ENCODE data around the gene MACF1.

The MACF1 gene

DNA sequence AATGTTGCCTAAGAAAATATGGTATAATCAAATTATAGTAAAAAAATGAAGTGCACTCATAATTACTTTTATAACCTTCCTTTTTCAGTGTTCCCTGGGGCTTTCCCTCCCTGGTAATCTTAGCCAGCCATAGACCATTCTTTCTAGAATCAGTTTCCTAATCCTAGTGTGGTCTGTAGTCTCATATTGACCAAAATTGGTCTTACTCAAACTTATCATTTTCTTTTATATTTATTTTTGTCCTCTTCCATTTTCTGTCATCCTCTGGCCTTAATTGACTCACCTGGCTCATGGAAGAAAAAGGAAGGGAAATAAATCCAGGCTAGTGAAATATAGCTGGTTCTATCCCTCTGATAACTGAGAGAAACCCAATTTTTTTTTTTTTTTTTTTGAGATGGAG lies 216.0 kb downstream of the MACF1 start:
- Histone ChIP-seq H3K36me3 (ENCODE audit: control insufficient read depth in 1 of 2, insufficient read depth in 2 of 2, low read length in 2 of 2) (peaks cover 4 to 8% of the 10 kb centered on the region in 2 experiments), H4K8ac (ENCODE audit: low read depth, low read length) (no peak overlapping the region), H4K91ac (ENCODE audit: low read depth, low read length) (no peak overlapping the region), H3K4ac (ENCODE audit: low read depth, low read length) (no peak overlapping the region), H3K79me2 (ENCODE audit: control insufficient read depth, insufficient read depth, low read length, poor library complexity) (no peaks in the 10 kb centered on the region), H2AFZ (ENCODE audit: insufficient read depth, low read length, poor library complexity) (no peak overlapping the region), H2BK120ac (ENCODE audit: insufficient read depth, low read length, poor library complexity) (no peak overlapping the region), H3K4me2 (ENCODE audit: low read length) (no peak overlapping the region), H3K23ac (ENCODE audit: low read length) (no peak overlapping the region), H3K9me3 (ENCODE audit: insufficient read depth, low read depth, low read length) (no peaks in the 10 kb centered on the region), H3K27ac (ENCODE audit: low read depth, low read length) (no peak overlapping the region), H3K18ac (ENCODE audit: low read length) (no peak overlapping the region), H2BK5ac (ENCODE audit: low read depth, low read length, poor library complexity) (no peak overlapping the region), H3K79me1 (ENCODE audit: low read length) (no peaks in the 10 kb centered on the region), H2BK12ac (ENCODE audit: low read length) (no peak overlapping the region), H3K14ac (ENCODE audit: low read length) (no peak overlapping the region), H3K4me1 (ENCODE audit: control insufficient read depth in 1 of 2, insufficient read depth in 2 of 2, low read length in 2 of 2) (no peaks in the 10 kb centered on the region), H4K12ac (ENCODE audit: low read depth, low read length) (no peak overlapping the region), H3K4me3 (ENCODE audit: low read depth, low read length) (no peak overlapping the region), H3K9ac (ENCODE audit: low read length) (no peak overlapping the region), H2AK5ac (ENCODE audit: low read length) (no peak overlapping the region), H3K27me3 (ENCODE audit: insufficient read depth, low read length) (no peaks in the 10 kb centered on the region)
- DNase-seq = no peak

- Histone ChIP-seq H3K9ac (ENCODE audit: low read length) (no peak overlapping the region), H4K12ac (ENCODE audit: low read depth, low read length) (no peak overlapping the region), H2AK5ac (ENCODE audit: low read length) (no peak overlapping the region), H2BK120ac (ENCODE audit: insufficient read depth, low read length, poor library complexity) (no peak overlapping the region), H2BK5ac (ENCODE audit: low read depth, low read length, poor library complexity) (no peak overlapping the region), H2BK12ac (ENCODE audit: low read length) (no peak overlapping the region), H3K23ac (ENCODE audit: low read length) (no peak overlapping the region), H3K79me1 (ENCODE audit: low read length) (no peaks in the 10 kb centered on the region), H2AFZ (ENCODE audit: insufficient read depth, low read length, poor library complexity) (no peak overlapping the region), H3K18ac (ENCODE audit: low read length) (no peak overlapping the region), H3K79me2 (ENCODE audit: control insufficient read depth, insufficient read depth, low read length, poor library complexity) (no peaks in the 10 kb centered on the region), H3K4me2 (ENCODE audit: low read length) (no peak overlapping the region), H4K91ac (ENCODE audit: low read depth, low read length) (no peak overlapping the region), H3K4ac (ENCODE audit: low read depth, low read length) (no peak overlapping the region), H3K36me3 (ENCODE audit: control insufficient read depth in 1 of 2, insufficient read depth in 2 of 2, low read length in 2 of 2) (peaks cover 4 to 8% of the 10 kb centered on the region in 2 experiments), H4K8ac (ENCODE audit: low read depth, low read length) (no peak overlapping the region), H3K27me3 (ENCODE audit: insufficient read depth, low read length) (no peaks in the 10 kb centered on the region), H3K4me1 (ENCODE audit: control insufficient read depth in 1 of 2, insufficient read depth in 2 of 2, low read length in 2 of 2) (no peaks in the 10 kb centered on the region), H3K27ac (ENCODE audit: low read depth, low read length) (no peak overlapping the region), H3K14ac (ENCODE audit: low read length) (no peak overlapping the region), H3K4me3 (ENCODE audit: low read depth, low read length) (no peak overlapping the region), H3K9me3 (ENCODE audit: insufficient read depth, low read depth, low read length) (no peaks in the 10 kb centered on the region)
- DNase-seq = no peak
- no CpG with 5 or more reads among the region's 4 CpGs for WGBS (ENCODE audit: extremely low coverage, insufficient coverage, insufficient read length)
These were observed 218.1 kb downstream of the MACF1 start for GRCh38 chr1:39422614-39423013.

DNA sequence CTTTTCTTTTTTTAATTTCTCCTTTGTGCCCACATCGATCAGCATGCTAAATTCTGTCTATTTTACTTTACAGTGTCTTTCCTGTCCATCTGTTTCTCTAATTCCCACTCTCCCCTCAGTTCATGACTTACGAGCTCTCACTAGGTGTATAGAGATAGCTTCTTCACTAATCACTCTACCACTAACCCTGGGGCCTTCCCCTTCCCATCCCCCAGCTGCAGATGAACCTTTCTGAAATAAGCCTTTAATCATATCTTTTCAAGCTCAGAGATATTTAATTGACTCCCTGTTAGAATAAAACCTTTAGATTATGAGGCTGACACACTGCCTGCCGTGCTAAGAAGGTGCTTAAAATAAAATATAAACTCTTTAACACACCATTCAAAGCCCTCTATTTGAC lies 220.7 kb downstream of the MACF1 start:
- no peak overlapping the region for H4K91ac ChIP-seq (ENCODE audit: low read depth, low read length)
- no peak overlapping the region for H3K18ac ChIP-seq (ENCODE audit: low read length)
- no peak overlapping the region for H2AK5ac ChIP-seq (ENCODE audit: low read length)
- no peak overlapping the region for H2BK12ac ChIP-seq (ENCODE audit: low read length)
- no peak overlapping the region for H3K4ac ChIP-seq (ENCODE audit: low read depth, low read length)
- no peaks in the 10 kb centered on the region for H3K9me3 ChIP-seq (ENCODE audit: insufficient read depth, low read depth, low read length)
- no peaks in the 10 kb centered on the region for H3K4me1 ChIP-seq (ENCODE audit: control insufficient read depth in 1 of 2, insufficient read depth in 2 of 2, low read length in 2 of 2)
- no peak overlapping the region for H3K4me2 ChIP-seq (ENCODE audit: low read length)
- no peaks in the 10 kb centered on the region for H3K79me2 ChIP-seq (ENCODE audit: control insufficient read depth, insufficient read depth, low read length, poor library complexity)
- no peak overlapping the region for H4K12ac ChIP-seq (ENCODE audit: low read depth, low read length)
- no peak overlapping the region for H3K23ac ChIP-seq (ENCODE audit: low read length)
- WGBS (ENCODE audit: extremely low coverage, insufficient coverage, insufficient read length) = 100% methylated on average over 1 of the region's 3 CpGs
- H3K36me3 ChIP-seq (ENCODE audit: control insufficient read depth in 1 of 2, insufficient read depth in 2 of 2, low read length in 2 of 2) = peaks cover 8 to 14% of the 10 kb centered on the region in 2 experiments
- H3K14ac ChIP-seq (ENCODE audit: low read length) = no peak overlapping the region
- no peak overlapping the region for H2BK5ac ChIP-seq (ENCODE audit: low read depth, low read length, poor library complexity)
- no peaks in the 10 kb centered on the region for H3K27me3 ChIP-seq (ENCODE audit: insufficient read depth, low read length)
- no peak for DNase-seq
- H3K27ac ChIP-seq (ENCODE audit: low read depth, low read length) = no peak overlapping the region
- no peak overlapping the region for H2BK120ac ChIP-seq (ENCODE audit: insufficient read depth, low read length, poor library complexity)
- no peaks in the 10 kb centered on the region for H3K79me1 ChIP-seq (ENCODE audit: low read length)
- no peak overlapping the region for H3K9ac ChIP-seq (ENCODE audit: low read length)
- no peak overlapping the region for H3K4me3 ChIP-seq (ENCODE audit: low read depth, low read length)
- no peak overlapping the region for H2AFZ ChIP-seq (ENCODE audit: insufficient read depth, low read length, poor library complexity)
- no peak overlapping the region for H4K8ac ChIP-seq (ENCODE audit: low read depth, low read length)

DNA sequence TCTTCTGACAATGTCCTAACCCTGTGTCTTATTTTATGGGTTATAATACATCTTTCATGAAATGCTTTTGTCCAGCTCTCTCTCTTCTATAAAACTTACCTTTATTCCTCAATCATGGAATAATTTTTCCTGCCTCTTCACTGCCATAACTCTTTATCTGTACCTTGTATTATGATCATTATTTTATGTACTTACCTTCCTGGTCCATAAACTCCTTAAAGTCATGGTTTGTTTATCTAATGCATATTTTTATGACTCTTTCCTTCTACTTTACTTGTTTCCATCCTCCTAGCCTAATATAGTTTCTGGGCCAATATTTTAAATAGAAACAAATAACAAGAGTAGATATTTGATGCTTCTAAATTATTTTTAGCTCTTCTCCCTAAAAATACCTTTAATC lies 221.1 kb downstream of the MACF1 start:
- Histone ChIP-seq H3K18ac (ENCODE audit: low read length) (no peak overlapping the region), H3K79me1 (ENCODE audit: low read length) (no peaks in the 10 kb centered on the region), H4K8ac (ENCODE audit: low read depth, low read length) (no peak overlapping the region), H2AK5ac (ENCODE audit: low read length) (no peak overlapping the region), H2BK5ac (ENCODE audit: low read depth, low read length, poor library complexity) (no peak overlapping the region), H3K23ac (ENCODE audit: low read length) (no peak overlapping the region), H3K79me2 (ENCODE audit: control insufficient read depth, insufficient read depth, low read length, poor library complexity) (no peaks in the 10 kb centered on the region), H3K27ac (ENCODE audit: low read depth, low read length) (no peak overlapping the region), H3K36me3 (ENCODE audit: control insufficient read depth in 1 of 2, insufficient read depth in 2 of 2, low read length in 2 of 2) (peaks cover 10 to 17% of the 10 kb centered on the region in 2 experiments), H3K27me3 (ENCODE audit: insufficient read depth, low read length) (no peaks in the 10 kb centered on the region), H3K14ac (ENCODE audit: low read length) (no peak overlapping the region), H3K4ac (ENCODE audit: low read depth, low read length) (no peak overlapping the region), H3K4me3 (ENCODE audit: low read depth, low read length) (no peak overlapping the region), H2AFZ (ENCODE audit: insufficient read depth, low read length, poor library complexity) (no peak overlapping the region), H3K9ac (ENCODE audit: low read length) (no peak overlapping the region), H4K91ac (ENCODE audit: low read depth, low read length) (no peak overlapping the region), H3K4me2 (ENCODE audit: low read length) (no peak overlapping the region), H4K12ac (ENCODE audit: low read depth, low read length) (no peak overlapping the region), H2BK120ac (ENCODE audit: insufficient read depth, low read length, poor library complexity) (no peak overlapping the region), H3K4me1 (ENCODE audit: control insufficient read depth in 1 of 2, insufficient read depth in 2 of 2, low read length in 2 of 2) (no peaks in the 10 kb centered on the region), H3K9me3 (ENCODE audit: insufficient read depth, low read depth, low read length) (no peaks in the 10 kb centered on the region), H2BK12ac (ENCODE audit: low read length) (no peak overlapping the region)
- no peak for DNase-seq

- Histone ChIP-seq H3K4me3 (ENCODE audit: low read depth, low read length) (no peak overlapping the region), H3K9me3 (ENCODE audit: insufficient read depth, low read depth, low read length) (no peaks in the 10 kb centered on the region), H3K23ac (ENCODE audit: low read length) (no peak overlapping the region), H2BK120ac (ENCODE audit: insufficient read depth, low read length, poor library complexity) (no peak overlapping the region), H3K9ac (ENCODE audit: low read length) (no peak overlapping the region), H4K91ac (ENCODE audit: low read depth, low read length) (no peak overlapping the region), H2BK12ac (ENCODE audit: low read length) (no peak overlapping the region), H4K12ac (ENCODE audit: low read depth, low read length) (no peak overlapping the region), H4K8ac (ENCODE audit: low read depth, low read length) (no peak overlapping the region), H3K4ac (ENCODE audit: low read depth, low read length) (no peak overlapping the region), H2AFZ (ENCODE audit: insufficient read depth, low read length, poor library complexity) (no peak overlapping the region), H3K4me2 (ENCODE audit: low read length) (no peak overlapping the region), H3K4me1 (ENCODE audit: control insufficient read depth in 1 of 2, insufficient read depth in 2 of 2, low read length in 2 of 2) (no peaks in the 10 kb centered on the region), H2AK5ac (ENCODE audit: low read length) (no peak overlapping the region), H3K27ac (ENCODE audit: low read depth, low read length) (no peak overlapping the region), H2BK5ac (ENCODE audit: low read depth, low read length, poor library complexity) (no peak overlapping the region), H3K27me3 (ENCODE audit: insufficient read depth, low read length) (no peaks in the 10 kb centered on the region), H3K79me1 (ENCODE audit: low read length) (no peaks in the 10 kb centered on the region), H3K36me3 (ENCODE audit: control insufficient read depth in 1 of 2, insufficient read depth in 2 of 2, low read length in 2 of 2) (peaks cover 10 to 18% of the 10 kb centered on the region in 2 experiments), H3K79me2 (ENCODE audit: control insufficient read depth, insufficient read depth, low read length, poor library complexity) (no peaks in the 10 kb centered on the region), H3K18ac (ENCODE audit: low read length) (no peak overlapping the region), H3K14ac (ENCODE audit: low read length) (no peak overlapping the region)
- no peak for DNase-seq
- no CpG with 5 or more reads among the region's 1 CpG for WGBS (ENCODE audit: extremely low coverage, insufficient coverage, insufficient read length)
These were observed 221.9 kb downstream of the MACF1 start for GRCh38 chr1:39426346-39426745.
